HepG2 (cell line): ENCODE data around the gene EMID1.
A peak's percentile ranks its signal among the peaks of the same experiment; 100 is the strongest.

Experiments used
- JUN ChIP-seq: sonication (generic); formaldehyde crosslinking; IDR thresholded peaks from 2 replicates; pipeline ENCODE4 v1.4.0; 2020; ENCODE audit warnings: mild to moderate bottlenecking, missing genetic modification reagents
- POLR2A ChIP-seq, 2 experiments: IDR thresholded peaks; 2 replicates each; pipeline ENCODE4 v1.6.1; 2011; ENCODE audit warnings: low read depth in 2 of 2, low read length in 2 of 2, mild to moderate bottlenecking in 1 of 2, moderate library complexity in 1 of 2; ENCODE audit not compliant: insufficient read depth in 1 of 2
- RAD21 ChIP-seq: fragments of 450-650 bp; formaldehyde crosslinking; IDR thresholded peaks from 2 replicates; pipeline ENCODE4 v1.5.0; 2020; ENCODE audit warnings: mild to moderate bottlenecking
- SAP130 ChIP-seq: IDR thresholded peaks from 2 replicates; pipeline ENCODE4 v1.6.1; 2016; ENCODE audit warnings: low read depth
- YEATS2 ChIP-seq: sonication (generic); formaldehyde crosslinking; IDR thresholded peaks from 2 replicates; pipeline ENCODE4 v1.4.0; 2020; ENCODE audit warnings: missing genetic modification reagents, borderline replicate concordance
- TF ChIP-seq, protein P1 (sequence below): sonication (generic); formaldehyde crosslinking; IDR thresholded peaks from 2 replicates; pipeline ENCODE4 v1.4.0; 2020; ENCODE audit warnings: missing genetic modification reagents
- TF ChIP-seq, protein P2 (sequence below): sonication (generic); formaldehyde crosslinking; IDR thresholded peaks from 2 replicates; pipeline ENCODE4 v1.4.0; 2020; ENCODE audit warnings: missing genetic modification reagents, mild to moderate bottlenecking, borderline replicate concordance
- TF ChIP-seq, protein P3 (sequence below): fragments of 450-650 bp; IDR thresholded peaks from 2 replicates; pipeline ENCODE4 v1.6.1; 2017; ENCODE audit warnings: mild to moderate bottlenecking

DNA sequence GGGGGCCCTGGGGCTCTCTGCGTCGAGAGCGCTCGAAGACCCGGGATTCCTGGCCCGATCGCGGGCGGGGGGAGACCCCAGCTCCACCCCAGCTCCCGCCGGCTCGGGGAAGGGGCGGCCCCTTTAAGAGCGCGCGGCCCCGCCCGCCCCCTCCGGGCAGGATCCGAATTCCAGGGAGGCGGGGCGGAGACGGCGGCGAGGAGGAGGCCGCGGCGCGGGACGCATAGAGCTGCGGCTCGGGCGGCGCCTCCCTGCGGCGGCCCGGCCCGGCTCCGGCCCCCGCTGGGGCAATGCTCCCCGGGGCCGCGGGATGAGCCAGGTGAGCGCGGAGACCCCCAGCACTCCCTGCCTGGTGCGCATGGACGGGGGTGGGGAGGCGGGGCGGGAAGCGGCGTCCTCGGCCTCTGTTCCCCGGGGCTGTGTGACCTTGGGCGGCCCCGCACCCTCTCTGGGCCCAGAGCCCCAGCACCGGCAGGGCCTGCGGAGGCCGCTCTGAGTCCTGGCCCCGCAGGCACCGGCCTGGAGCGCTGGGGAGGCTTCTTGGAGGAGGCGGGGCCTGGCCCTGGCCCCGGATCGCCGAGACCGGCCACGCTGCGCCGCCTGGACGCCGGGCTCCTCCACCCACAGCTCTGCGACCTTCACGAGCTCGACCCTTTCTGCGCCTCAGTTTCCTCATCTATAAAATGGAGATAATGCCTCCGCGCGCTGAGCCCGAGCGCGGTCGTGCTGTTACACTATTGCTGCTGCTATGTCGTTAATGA lies 101.3 kb downstream of the EMID1 start:
- TF ChIP-seq YEATS2 (no peak), POLR2A (IDR thresholded peaks at IDR 0.05; ENCODE audit: insufficient read depth in 1 of 2, low read depth in 2 of 2, low read length in 2 of 2) (no peak; a peak in 1 of 4 replicates), JUN (CRISPR knock-in tag) (no peak), SAP130 (peak; percentile 13; the same call in 1 of the 2 replicates), RAD21 (CRISPR knock-in tag) (no peak)
- TF ChIP-seq, protein P1, sequence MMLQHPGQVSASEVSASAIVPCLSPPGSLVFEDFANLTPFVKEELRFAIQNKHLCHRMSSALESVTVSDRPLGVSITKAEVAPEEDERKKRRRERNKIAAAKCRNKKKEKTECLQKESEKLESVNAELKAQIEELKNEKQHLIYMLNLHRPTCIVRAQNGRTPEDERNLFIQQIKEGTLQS, result no peak
- TF ChIP-seq, protein P2, sequence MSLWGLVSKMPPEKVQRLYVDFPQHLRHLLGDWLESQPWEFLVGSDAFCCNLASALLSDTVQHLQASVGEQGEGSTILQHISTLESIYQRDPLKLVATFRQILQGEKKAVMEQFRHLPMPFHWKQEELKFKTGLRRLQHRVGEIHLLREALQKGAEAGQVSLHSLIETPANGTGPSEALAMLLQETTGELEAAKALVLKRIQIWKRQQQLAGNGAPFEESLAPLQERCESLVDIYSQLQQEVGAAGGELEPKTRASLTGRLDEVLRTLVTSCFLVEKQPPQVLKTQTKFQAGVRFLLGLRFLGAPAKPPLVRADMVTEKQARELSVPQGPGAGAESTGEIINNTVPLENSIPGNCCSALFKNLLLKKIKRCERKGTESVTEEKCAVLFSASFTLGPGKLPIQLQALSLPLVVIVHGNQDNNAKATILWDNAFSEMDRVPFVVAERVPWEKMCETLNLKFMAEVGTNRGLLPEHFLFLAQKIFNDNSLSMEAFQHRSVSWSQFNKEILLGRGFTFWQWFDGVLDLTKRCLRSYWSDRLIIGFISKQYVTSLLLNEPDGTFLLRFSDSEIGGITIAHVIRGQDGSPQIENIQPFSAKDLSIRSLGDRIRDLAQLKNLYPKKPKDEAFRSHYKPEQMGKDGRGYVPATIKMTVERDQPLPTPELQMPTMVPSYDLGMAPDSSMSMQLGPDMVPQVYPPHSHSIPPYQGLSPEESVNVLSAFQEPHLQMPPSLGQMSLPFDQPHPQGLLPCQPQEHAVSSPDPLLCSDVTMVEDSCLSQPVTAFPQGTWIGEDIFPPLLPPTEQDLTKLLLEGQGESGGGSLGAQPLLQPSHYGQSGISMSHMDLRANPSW (CRISPR knock-in tag), result no peak
- TF ChIP-seq, protein P3, sequence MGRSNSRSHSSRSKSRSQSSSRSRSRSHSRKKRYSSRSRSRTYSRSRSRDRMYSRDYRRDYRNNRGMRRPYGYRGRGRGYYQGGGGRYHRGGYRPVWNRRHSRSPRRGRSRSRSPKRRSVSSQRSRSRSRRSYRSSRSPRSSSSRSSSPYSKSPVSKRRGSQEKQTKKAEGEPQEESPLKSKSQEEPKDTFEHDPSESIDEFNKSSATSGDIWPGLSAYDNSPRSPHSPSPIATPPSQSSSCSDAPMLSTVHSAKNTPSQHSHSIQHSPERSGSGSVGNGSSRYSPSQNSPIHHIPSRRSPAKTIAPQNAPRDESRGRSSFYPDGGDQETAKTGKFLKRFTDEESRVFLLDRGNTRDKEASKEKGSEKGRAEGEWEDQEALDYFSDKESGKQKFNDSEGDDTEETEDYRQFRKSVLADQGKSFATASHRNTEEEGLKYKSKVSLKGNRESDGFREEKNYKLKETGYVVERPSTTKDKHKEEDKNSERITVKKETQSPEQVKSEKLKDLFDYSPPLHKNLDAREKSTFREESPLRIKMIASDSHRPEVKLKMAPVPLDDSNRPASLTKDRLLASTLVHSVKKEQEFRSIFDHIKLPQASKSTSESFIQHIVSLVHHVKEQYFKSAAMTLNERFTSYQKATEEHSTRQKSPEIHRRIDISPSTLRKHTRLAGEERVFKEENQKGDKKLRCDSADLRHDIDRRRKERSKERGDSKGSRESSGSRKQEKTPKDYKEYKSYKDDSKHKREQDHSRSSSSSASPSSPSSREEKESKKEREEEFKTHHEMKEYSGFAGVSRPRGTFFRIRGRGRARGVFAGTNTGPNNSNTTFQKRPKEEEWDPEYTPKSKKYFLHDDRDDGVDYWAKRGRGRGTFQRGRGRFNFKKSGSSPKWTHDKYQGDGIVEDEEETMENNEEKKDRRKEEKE, result no peak
